Measurements from ENCODE around the gene NUP42.

Gene NUP42

DNA sequence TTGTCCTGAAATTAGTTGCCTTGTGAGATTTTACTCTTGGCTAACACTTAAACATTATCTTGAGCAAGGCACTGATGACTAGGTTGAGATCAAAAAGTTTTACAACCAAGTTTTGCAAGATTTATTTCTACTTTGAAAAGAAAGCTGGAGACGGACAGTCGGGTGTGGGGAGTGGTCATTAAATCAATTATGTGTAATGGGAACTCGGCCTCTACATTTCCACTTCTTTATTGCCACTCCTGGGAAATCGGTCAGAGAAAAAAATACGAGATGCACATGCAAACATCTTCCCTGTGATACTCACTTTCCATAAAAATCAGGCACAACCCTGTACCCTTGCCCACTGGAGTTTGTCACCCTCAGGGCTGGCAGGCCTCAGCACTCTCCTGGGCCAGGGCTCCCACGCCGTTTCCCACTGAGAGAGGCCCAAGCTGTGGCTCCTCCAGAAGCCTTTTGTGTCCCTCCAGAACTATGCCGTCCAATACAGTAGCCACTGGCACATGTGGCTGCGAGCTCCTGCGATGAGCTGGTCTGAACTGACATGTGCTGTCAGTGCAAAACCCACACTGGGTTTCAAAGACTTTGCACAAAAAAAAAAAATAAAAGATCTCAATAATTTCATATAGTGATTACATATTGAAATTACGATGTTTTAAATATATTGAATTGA lies 57.3 kb downstream of the NUP42 start:
- no peak for DNase-seq

- DNase-seq = no peak
Measured at GRCh38 chr7:23239698-23240097, 57.9 kb downstream of the NUP42 start.

- no peak for DNase-seq
Measured at GRCh38 chr7:23242321-23242720, 60.5 kb downstream of the NUP42 start.

DNA sequence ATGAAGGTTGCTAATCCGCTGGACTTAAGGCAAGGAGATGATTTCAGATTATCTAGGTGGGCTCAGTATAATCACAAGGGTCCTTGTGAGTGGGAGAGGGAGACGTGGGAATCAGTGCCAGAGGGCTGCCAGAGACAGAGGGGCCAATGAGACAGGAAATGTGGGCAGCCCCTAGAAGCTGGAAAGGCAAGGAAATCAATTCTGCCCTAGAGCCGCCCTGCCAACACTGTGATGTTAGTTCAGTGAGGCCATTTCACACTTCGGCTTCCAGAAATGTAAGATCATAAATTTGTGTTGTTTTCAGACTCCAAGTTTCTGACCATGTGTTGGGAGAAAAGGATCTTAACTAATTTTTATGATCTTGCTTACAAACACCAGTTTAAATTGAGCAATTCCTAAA lies 61.1 kb downstream of the NUP42 start:
- DNase-seq = no peak

- no peak for DNase-seq
Measured at GRCh38 chr7:23246555-23246954, 64.7 kb downstream of the NUP42 start, which contains the start of gene GPNMB. Gene GPNMB (plus strand): TSS chr7:23246775. CDS start chr7:23246858, 83 bp downstream.

DNA sequence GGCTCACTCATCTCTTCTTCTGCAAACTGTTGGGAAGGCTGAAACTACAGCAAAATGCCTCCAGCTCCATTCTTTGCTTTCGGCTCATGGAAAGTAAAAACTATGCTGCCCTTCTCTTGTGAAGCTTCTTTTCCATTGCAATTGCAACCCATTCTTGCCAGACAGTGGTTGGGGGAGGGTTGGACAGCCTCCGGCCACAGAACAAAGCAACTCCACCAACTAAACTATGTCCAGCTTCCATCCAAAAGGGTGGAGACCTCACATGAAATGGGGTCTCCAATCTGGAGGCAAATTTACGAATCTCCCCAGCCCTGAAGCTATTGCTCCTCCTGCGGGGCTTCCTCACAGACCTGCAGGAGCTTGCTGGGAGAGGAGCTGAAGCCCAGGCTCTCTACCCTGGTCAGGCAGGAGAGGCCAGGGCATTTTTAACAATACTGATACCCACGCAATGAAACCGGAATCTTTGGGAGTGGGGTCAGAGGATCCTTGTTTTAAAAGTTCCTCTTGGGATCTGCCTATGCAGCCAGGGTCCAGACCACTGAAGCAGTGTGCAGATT lies 65.3 kb downstream of the NUP42 start:
- no peak for DNase-seq

GRCh38 chr7:23247603-23248335 lies 65.9 kb downstream of the NUP42 start:
- DNase-seq = no peak

- DNase-seq = no peak
Measured at GRCh38 chr7:23249486-23249885, 67.6 kb downstream of the NUP42 start.
